Measurements from ENCODE around the gene ANXA4. TPM values are rescaled to one million over a fixed set of nuclear protein-coding genes. Genes with fewer than 3 reads are reported as not detected.
"Not testable (repeated sequence)": the region's sequence is repeated elsewhere in the genome, so short reads cannot be mapped to it uniquely, and the experiment has no call there.

Gene ANXA4
- total RNA-seq, 1 donor from 2014 or later = 52.9 TPM

DNA sequence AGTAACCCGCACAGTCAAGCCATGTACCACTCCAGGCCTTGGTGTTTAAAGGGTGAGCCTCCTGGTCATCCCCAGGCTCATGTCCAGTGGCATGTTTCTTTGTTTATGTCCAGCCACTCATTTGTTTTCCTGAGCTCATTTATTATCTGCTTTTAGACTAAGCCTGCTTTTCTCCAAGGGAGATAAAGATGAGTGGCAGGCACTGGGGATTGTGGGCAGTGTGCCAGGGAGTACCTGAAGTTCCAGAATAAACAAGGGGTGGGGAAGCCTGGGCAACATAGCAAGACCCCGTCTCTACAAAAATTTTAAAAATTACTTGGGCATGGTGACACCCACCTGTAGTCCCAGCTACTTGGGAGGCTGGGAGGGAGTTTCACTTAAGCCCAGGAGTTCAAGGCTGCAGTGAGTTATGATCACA, 1.9 kb downstream of the ANXA4 start:
- Mint-ChIP-seq H3K4me3 (ENCODE audit: low read depth) (no peak overlapping the region), H3K4me1 (ENCODE audit: low read depth) (peaks cover 28% of the 10 kb centered on the region), H3K27ac (no peak overlapping the region), H3K36me3 (ENCODE audit: low read depth) (peaks cover 18% of the 10 kb centered on the region), H3K27me3 (ENCODE audit: low read depth) (peaks cover 2% of the 10 kb centered on the region), H3K9me3 (no peaks in the 10 kb centered on the region)
- intact Hi-C loops (cut with micrococcal nuclease) = loop anchor here (2.0 to 5.0 kb wide), 2 partner anchors 31 to 148 kb away; partner anchors contain the start of gene SNRNP27
- no peak for DNase-seq (ENCODE audit: low spot score)

DNA sequence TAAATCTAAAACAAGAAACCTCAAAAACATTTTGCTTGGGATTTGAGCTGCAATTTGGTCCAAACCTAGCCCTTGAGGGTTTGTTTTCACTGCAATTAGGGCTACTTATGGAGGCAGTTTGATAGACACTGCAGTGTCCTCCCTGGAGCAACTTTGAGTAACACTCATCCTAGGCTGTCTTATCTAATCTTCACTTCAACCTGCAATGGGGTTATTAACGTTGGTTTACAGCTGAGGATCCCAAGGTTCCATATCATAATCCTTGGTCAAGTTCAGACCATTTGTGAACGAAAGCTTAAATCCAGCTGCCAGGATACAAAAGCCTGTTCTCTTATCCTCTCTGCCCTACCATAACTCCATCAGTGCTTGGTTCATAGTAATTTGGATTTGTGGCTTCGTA, 2.5 kb downstream of the ANXA4 start:
- intact Hi-C loops (cut with micrococcal nuclease) = loop anchor here (5.0 kb wide), 1 partner anchor 148 kb away; the partner anchor contains the start of gene SNRNP27
- Mint-ChIP-seq H3K36me3 (ENCODE audit: low read depth) (peaks cover 18% of the 10 kb centered on the region), H3K4me3 (ENCODE audit: low read depth) (no peak overlapping the region), H3K4me1 (ENCODE audit: low read depth) (peaks cover 28% of the 10 kb centered on the region), H3K9me3 (no peaks in the 10 kb centered on the region), H3K27ac (no peak overlapping the region), H3K27me3 (ENCODE audit: low read depth) (no peaks in the 10 kb centered on the region)
- DNase-seq (ENCODE audit: low spot score) = no peak

DNA sequence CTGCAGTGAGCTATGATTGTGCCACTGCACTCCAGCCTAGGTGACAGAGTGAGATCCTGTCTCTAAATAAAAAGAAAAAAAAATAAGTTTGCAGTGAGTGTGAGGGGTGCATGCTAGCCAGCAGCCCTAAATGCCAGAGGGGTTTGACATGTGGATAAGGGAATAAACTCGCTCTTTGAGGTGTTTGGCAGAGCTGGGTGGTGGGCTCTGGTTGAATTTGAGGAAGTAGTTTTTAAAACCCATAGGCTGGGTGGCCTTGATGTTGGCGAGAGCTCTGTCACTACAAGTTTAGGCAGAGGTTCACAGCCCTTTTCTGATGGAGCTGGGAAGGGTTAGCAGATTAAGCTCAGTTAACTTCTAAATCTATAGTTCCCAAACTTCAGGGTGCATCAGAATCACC, 3.1 kb downstream of the ANXA4 start:
- DNase-seq (ENCODE audit: low spot score) = no peak
- Mint-ChIP-seq H3K4me3 (ENCODE audit: low read depth) (no peak overlapping the region), H3K27me3 (ENCODE audit: low read depth) (no peaks in the 10 kb centered on the region), H3K4me1 (ENCODE audit: low read depth) (peaks cover 28% of the 10 kb centered on the region), H3K9me3 (no peaks in the 10 kb centered on the region), H3K36me3 (ENCODE audit: low read depth) (peaks cover 18% of the 10 kb centered on the region), H3K27ac (no peak overlapping the region)
- intact Hi-C loops (cut with micrococcal nuclease) = no loop called here

DNA sequence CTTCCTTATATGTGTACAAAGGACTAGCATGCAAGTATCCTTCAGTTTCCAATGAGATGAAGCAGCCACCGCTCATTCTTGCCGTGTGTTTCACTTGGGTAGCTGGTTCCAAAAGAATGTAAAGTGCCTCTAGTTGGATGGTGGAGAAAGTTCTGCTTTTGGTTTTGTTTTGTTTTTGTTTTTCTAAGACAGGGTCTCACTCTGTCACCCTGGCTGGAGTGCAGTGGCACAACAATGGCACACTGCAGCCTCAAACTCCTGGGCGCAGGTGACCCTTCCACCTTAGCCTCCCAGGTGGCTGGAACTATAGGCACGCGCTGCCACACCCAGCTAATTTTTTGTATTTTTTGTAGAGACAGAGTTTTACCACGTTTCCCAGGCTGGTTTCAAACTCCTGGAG, 8.3 kb downstream of the ANXA4 start:
- no peaks in the 10 kb centered on the region for H3K27me3 Mint-ChIP-seq (ENCODE audit: low read depth)
- no peaks in the 10 kb centered on the region for H3K9me3 Mint-ChIP-seq
- DNase-seq (ENCODE audit: low spot score) = no peak
- H3K4me1 Mint-ChIP-seq (ENCODE audit: low read depth) = peaks cover 20% of the 10 kb centered on the region
- H3K36me3 Mint-ChIP-seq (ENCODE audit: low read depth) = peaks cover 20% of the 10 kb centered on the region
- intact Hi-C loops (cut with micrococcal nuclease) = no loop called here
- no peak overlapping the region for H3K4me3 Mint-ChIP-seq (ENCODE audit: low read depth)
- no peak overlapping the region for H3K27ac Mint-ChIP-seq

DNA sequence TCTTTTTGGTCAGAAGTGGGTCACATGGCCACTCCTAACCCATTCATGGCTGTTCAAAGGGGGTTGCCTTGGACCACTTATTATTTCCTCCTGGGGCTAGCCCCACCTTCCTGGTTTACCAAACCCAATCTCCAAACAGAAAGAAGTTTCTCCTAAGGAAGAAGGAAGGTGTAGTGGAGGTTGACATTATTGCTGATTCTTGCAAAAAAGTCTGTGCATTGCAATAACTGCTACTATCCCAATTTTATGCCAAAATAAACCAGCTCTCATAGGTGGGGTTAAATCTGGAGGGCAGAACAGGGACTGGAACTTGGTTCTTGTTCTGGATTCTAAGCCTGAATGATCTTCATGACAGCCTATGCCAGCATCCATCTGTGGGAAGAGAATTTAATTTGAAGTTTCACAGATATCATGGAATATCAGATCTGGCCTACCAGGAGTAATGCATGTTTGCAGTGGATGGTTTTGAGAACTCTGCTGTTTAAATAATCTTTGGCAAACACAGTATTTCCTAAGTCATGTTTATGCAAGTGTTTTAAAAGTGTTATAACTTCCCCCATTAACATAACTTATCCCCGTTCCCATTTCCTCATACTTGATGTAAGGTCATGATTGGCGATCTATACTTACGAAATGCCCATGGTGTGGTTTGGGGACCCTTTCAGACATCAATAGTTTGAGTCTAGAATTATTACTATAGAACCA, 11.9 kb downstream of the ANXA4 start:
- intact Hi-C loops (cut with micrococcal nuclease) = no loop called here
- peaks cover 28% of the 10 kb centered on the region for H3K4me1 Mint-ChIP-seq (ENCODE audit: low read depth)
- DNase-seq (ENCODE audit: low spot score) = no peak

DNA sequence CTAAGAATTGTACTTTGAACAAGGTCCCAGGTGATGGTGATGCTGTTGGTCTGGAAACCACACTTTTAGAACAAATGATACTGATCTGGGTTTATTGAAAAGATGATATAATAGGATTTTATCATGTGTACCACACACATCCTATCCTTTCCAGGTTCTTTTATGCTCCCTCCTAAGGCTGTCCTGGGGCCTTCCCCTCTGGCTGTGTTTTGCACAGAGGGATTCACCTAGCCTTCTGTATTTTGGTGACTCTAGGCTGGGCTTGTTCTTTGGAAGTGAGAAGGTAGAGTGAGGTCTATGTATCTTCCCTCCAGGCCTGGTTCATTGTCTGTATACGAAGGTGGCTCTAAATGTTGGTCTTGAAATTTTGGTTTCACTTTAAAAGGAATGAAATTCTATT, 12.7 kb downstream of the ANXA4 start:
- Mint-ChIP-seq H3K4me3 (ENCODE audit: low read depth) (no peak overlapping the region), H3K27me3 (ENCODE audit: low read depth) (no peaks in the 10 kb centered on the region), H3K4me1 (ENCODE audit: low read depth) (peaks cover 28% of the 10 kb centered on the region), H3K36me3 (ENCODE audit: low read depth) (peaks cover 17% of the 10 kb centered on the region), H3K9me3 (no peaks in the 10 kb centered on the region), H3K27ac (peak overlapping the region; percentile 36)
- intact Hi-C loops (cut with micrococcal nuclease) = no loop called here
- DNase-seq (ENCODE audit: low spot score) = no peak

More for the DNA sequence above, 11.9 kb downstream of the ANXA4 start:
- no peak overlapping the region for H3K4me3 Mint-ChIP-seq (ENCODE audit: low read depth)
- peaks cover 17% of the 10 kb centered on the region for H3K36me3 Mint-ChIP-seq (ENCODE audit: low read depth)
- no peak overlapping the region for H3K27ac Mint-ChIP-seq
- H3K27me3 Mint-ChIP-seq (ENCODE audit: low read depth) = no peaks in the 10 kb centered on the region
- H3K9me3 Mint-ChIP-seq = no peaks in the 10 kb centered on the region

DNA sequence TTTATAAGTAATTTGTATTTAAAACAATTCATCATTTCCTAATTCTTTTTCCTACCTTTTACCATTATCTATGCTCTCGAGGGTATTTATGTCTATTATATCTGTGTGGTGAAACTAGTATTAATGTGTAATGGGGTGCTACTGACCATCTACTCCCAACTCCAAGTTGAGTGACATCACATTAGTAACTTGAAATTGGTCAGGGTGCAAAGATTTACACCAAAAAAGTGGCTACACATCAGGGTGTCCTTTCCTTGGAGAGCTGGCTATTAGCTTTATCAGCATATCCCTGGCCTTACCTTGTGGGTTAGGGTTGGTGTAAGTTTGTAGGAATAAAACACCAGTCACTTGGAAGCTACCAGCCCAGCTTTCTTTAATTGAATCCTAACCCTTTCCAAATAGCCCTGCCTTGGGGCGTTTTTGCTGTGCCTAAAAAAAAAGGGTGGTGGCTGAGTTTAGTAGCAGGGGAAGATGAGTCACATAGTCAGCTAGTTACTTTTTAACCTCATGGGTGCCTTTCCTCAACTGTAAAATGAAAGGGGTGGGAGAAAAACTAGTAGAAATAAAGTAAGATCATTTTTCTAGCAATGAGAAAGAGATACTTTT, 14.0 kb downstream of the ANXA4 start:
- H3K9me3 Mint-ChIP-seq = no peaks in the 10 kb centered on the region
- peaks cover 23% of the 10 kb centered on the region for H3K36me3 Mint-ChIP-seq (ENCODE audit: low read depth)
- intact Hi-C loops (cut with micrococcal nuclease) = no loop called here
- peaks cover 24% of the 10 kb centered on the region for H3K4me1 Mint-ChIP-seq (ENCODE audit: low read depth)
- H3K27ac Mint-ChIP-seq = peak overlapping the region; percentile 46
- no peaks in the 10 kb centered on the region for H3K27me3 Mint-ChIP-seq (ENCODE audit: low read depth)
- no peak for DNase-seq (ENCODE audit: low spot score)
- peak overlapping the region; percentile 45 for H3K4me3 Mint-ChIP-seq (ENCODE audit: low read depth)

DNA sequence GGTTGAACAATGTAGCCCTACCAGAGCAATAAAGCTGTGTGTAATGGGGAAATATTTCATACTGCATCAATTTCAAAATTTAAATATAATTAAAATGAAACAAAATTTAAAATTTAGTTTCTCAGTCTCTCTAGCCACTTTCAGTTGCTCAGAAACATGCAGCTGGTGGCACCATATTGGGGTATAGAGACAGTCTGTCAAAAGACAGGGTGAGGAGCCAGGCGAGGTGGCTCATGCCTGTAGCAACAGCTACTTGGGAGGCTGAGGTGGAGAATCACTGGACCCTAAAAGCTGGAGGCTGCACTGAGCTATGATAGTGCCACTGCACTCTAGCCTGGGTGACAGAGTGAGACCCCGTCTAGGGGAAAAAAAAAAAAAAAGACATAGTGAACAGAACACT, 20.1 kb downstream of the ANXA4 start:
- peaks cover 35% of the 10 kb centered on the region for H3K36me3 Mint-ChIP-seq (ENCODE audit: low read depth)
- no peaks in the 10 kb centered on the region for H3K9me3 Mint-ChIP-seq
- peaks cover 38% of the 10 kb centered on the region for H3K4me1 Mint-ChIP-seq (ENCODE audit: low read depth)
- intact Hi-C loops (cut with micrococcal nuclease) = no loop called here
- DNase-seq (ENCODE audit: low spot score) = no peak
- no peak overlapping the region for H3K27ac Mint-ChIP-seq
- no peaks in the 10 kb centered on the region for H3K27me3 Mint-ChIP-seq (ENCODE audit: low read depth)
- no peak overlapping the region for H3K4me3 Mint-ChIP-seq (ENCODE audit: low read depth)

DNA sequence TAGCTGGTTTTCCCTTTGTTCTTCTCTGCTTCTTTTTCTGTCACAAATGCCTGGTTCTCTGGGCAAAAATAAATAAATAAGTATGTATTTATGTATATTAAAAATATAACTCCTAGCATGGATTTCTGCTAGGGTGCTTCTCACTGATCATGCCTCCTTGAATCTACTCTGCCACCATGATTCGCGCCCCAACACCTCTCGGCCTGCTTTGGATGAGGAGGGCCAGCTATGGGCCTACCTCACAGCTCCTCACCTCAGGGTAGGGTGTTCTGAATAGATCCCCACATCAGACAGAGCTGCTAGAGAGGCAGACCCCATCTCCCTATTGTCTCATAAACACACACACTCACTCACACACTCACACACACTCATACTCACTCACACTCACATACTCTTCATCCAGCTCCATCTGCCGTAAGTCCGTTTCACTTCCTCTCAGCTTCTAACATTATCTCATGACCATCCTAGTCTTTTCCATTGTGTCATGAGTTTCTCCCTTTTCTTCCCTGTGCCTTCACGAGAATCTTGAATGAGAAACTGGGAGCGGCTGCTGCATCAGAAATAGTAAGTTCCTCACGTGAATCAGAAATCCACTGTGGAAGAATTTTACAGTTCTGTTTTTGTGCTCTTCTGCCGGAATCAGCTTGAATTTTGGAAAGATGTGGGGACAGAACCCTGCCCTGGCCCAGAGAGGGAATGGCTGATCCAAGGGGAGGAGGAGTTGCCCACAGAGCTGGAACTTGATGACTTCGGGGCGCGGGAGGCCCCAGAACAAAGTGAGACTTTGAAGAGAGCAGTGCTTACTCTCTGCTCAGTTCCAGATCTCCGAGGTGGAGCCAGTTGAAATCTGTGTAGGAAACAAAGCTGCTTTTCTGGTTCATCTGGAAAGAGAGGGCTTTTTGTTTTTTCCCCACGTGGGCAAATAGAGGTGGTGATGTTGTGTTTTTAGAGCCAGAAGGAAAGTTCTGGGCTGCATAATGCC, 20.9 kb downstream of the ANXA4 start:
- DNase-seq (ENCODE audit: low spot score) = no peak
- H3K27ac Mint-ChIP-seq = no peak overlapping the region
- peaks cover 41% of the 10 kb centered on the region for H3K36me3 Mint-ChIP-seq (ENCODE audit: low read depth)
- H3K9me3 Mint-ChIP-seq = no peaks in the 10 kb centered on the region
- no peaks in the 10 kb centered on the region for H3K27me3 Mint-ChIP-seq (ENCODE audit: low read depth)
- intact Hi-C loops (cut with micrococcal nuclease) = no loop called here
- peaks cover 45% of the 10 kb centered on the region for H3K4me1 Mint-ChIP-seq (ENCODE audit: low read depth)
- H3K4me3 Mint-ChIP-seq (ENCODE audit: low read depth) = no peak overlapping the region

DNA sequence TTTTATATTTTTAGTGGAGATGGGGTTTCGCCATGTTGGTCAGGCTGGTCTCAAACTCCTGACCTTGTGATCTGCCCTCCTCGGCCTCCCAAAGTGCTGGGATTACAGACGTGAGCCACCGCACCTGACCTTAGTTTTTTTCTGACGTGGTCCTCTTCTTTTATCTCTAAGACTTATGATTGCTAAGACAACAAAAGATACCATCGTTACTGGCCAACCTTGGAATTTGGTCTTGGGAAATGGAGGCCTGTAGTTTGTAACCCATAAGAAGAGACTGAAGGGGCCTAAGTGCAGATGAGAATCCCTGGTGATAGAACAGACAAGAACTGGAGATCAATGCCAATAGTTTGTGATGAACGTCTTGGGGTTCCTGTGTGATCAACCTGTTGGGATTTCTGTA, 21.9 kb downstream of the ANXA4 start:
- H3K36me3 Mint-ChIP-seq (ENCODE audit: low read depth) = peaks cover 43% of the 10 kb centered on the region
- peak overlapping the region; percentile 85 for H3K27ac Mint-ChIP-seq
- H3K27me3 Mint-ChIP-seq (ENCODE audit: low read depth); H3K4me3 Mint-ChIP-seq (ENCODE audit: low read depth); DNase-seq (ENCODE audit: low spot score); H3K9me3 Mint-ChIP-seq: not testable (repeated sequence)
- intact Hi-C loops (cut with micrococcal nuclease) = loop anchor here (1.0 kb wide), 1 partner anchor 11 kb away; no protein-coding TSS in a partner anchor
- peaks cover 54% of the 10 kb centered on the region for H3K4me1 Mint-ChIP-seq (ENCODE audit: low read depth)

DNA sequence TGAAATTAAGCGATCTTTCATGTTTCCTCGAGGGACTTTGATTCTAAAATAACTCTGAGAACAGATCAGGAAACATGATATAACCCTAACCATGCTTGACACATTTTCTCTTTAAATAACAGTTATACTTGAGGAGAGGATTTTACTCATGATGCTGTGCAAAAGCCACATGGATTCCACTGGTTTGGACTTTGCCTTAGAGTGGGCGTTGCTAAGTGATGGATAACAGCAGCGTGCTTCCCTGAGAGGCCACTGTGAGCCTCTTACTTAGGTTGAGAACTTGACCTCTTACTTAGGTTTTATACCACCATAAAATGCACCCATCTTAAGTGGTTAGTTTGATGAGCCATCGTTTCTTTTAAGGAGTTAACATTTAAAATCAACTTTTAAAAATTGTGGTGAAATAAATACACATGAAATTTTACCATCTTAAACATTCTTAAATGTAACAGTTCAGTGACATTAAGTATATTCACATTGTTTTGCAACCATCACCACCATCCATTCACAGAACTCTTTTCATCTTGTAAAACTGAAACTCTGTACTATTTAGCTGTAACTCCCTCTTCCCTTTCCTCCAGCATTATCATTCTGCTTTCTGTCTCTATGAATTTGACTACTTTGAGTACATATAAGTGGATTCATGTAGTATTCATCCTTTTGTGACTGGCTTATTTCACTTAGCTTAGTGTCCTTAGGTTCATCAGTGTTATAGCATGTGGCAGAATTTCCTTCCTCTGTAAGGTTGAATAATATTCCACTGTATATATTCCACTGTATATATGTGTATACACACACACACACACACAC, 22.6 kb downstream of the ANXA4 start:
- H3K36me3 Mint-ChIP-seq (ENCODE audit: low read depth) = peaks cover 46% of the 10 kb centered on the region
- H3K27ac Mint-ChIP-seq = peak overlapping the region; percentile 85
- no peaks in the 10 kb centered on the region for H3K9me3 Mint-ChIP-seq
- peak overlapping the region; percentile 37 for H3K4me3 Mint-ChIP-seq (ENCODE audit: low read depth)
- no peaks in the 10 kb centered on the region for H3K27me3 Mint-ChIP-seq (ENCODE audit: low read depth)
- H3K4me1 Mint-ChIP-seq (ENCODE audit: low read depth) = peaks cover 59% of the 10 kb centered on the region
- no peak for DNase-seq (ENCODE audit: low spot score)
- intact Hi-C loops (cut with micrococcal nuclease) = loop anchor here (1.0 kb wide), 1 partner anchor 11 kb away; no protein-coding TSS in a partner anchor

DNA sequence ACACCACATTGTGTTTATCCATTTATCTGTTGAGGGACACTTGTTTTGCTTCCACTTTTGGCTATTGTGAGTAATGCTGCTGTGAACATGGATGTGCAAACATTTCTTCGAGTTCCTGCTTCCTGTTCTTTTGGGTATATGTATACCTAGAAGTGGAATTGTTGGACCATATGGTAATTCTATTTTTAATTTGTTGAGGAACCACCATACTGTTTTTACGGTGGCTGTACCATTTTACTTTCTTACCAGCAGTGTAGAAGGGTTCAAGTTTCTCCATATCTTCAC, 23.1 kb downstream of the ANXA4 start:
- Mint-ChIP-seq H3K4me3 (ENCODE audit: low read depth) (peak overlapping the region; percentile 37), H3K27me3 (ENCODE audit: low read depth) (no peaks in the 10 kb centered on the region), H3K27ac (peak overlapping the region; percentile 85), H3K4me1 (ENCODE audit: low read depth) (peaks cover 61% of the 10 kb centered on the region), H3K9me3 (no peaks in the 10 kb centered on the region), H3K36me3 (ENCODE audit: low read depth) (peaks cover 45% of the 10 kb centered on the region)
- no peak for DNase-seq (ENCODE audit: low spot score)
- intact Hi-C loops (cut with micrococcal nuclease) = no loop called here

Data from activated T-helper 2 cell treated with anti-CD3 and anti-CD28 coated beads, Interferon-gamma antibody, Interleukin-2, Interleukin-4, amounts not matched to agents 10 μg/mL and 5 μg/mL and 100 μg/mL, durations not matched to agents 14 hours and 24 hours and 36 hours (primary cell).